Ishikawa (cell line): ENCODE data around the gene SRPK2.

Experiments
- EP300 ChIP-seq: IDR thresholded peaks from 2 replicates; pipeline ENCODE4 v1.6.1; 2012; ENCODE audit warnings: borderline replicate concordance
- TAF1 ChIP-seq: IDR thresholded peaks from 2 replicates; pipeline ENCODE4 v1.6.1; 2012; ENCODE audit warnings: low read depth, mild to moderate bottlenecking
- TCF12 ChIP-seq: IDR thresholded peaks from 2 replicates; pipeline ENCODE4 v1.6.1; 2012; ENCODE audit warnings: low read depth
- YY1 ChIP-seq: IDR thresholded peaks from 2 replicates; pipeline ENCODE4 v1.6.1; 2012; ENCODE audit warnings: low read depth
- ZBTB7A ChIP-seq: IDR thresholded peaks from 2 replicates; pipeline ENCODE4 v1.6.1; 2012; ENCODE audit warnings: low read depth

- TF ChIP-seq ZBTB7A (no peak), TAF1 (no peak), YY1 (no peak), EP300 (no peak), TCF12 (no peak)
Observed at GRCh38 chr7:105137898-105138297, 250.8 kb downstream of the SRPK2 start.
